K562 (cell line): ENCODE measurements around the gene POLR1B. TPM values are rescaled to one million over a fixed set of nuclear protein-coding genes. Genes with fewer than 3 reads are reported as not detected.

ENCODE experiments used
- ATAC-seq: fragments of 200-7000 bp; cut with Tn5 transposase; 3 replicates; pipeline ENCODE4 v1.9.1; 2020; ENCODE audit warnings: moderate library complexity
- BruUV-seq: library from RNA; stranded (reverse); fragments of 400-500 nt; replicated peaks from 2 replicates; lab custom pipeline; 2021; lab: Mats Ljungman, UMichigan
- CTCF ChIA-PET: fragments of 300-600 bp; formaldehyde crosslinking; extraction: SDS; loops from one replicate; lab custom pipeline; 2021; ENCODE audit warnings: low intra/inter-chr PET ratio; lab: Yijun Ruan, JAX
- POLR2A ChIA-PET: fragments of 300-600, 350-650 bp; sonication (Branson Sonifier 250); formaldehyde crosslinking; extraction: SDS; loops from one replicate; lab custom pipeline; 2021; ENCODE audit warnings: antibody characterized with exemption, inconsistent platforms; lab: Yijun Ruan, JAX
- DNase-seq, 4 experiments: peaks; one replicate each; pipeline versions ENCODE4 v3.0.0 to v3.0.0-alpha.2; 2011 to 2018; ENCODE audit warnings: low spot score in 3 of 4, mixed read lengths in 3 of 4; ENCODE audit errors: extremely low read depth in 1 of 4
- FAIRE-seq: peaks from 2 replicates; lab custom pipeline; 2011; peaks lifted over from hg19 to GRCh38; lab: Jason Lieb, UNC
- H2AFZ ChIP-seq: 2 replicates; pipeline ENCODE4 v1.6.0; 2011; ENCODE audit warnings: low read depth, low read length, control low read depth, inconsistent platforms
- H3K27ac ChIP-seq: fragments of 200-600 bp; 3 replicates; pipeline ENCODE4 v1.8.0; 2011; ENCODE audit warnings: low read depth, mild to moderate bottlenecking, control low read depth, inconsistent platforms, low read length, moderate library complexity, mixed read lengths; ENCODE audit errors: extremely low read depth
- H3K27me3 ChIP-seq, 2 experiments: fragments of 300-600 bp in 1 of 2; 2 replicates in 1 of 2; 3 replicates in 1 of 2; pipeline versions ENCODE4 v1.6.0 to v1.8.0; 2011; ENCODE audit warnings: inconsistent platforms in 2 of 2, low read length in 2 of 2, mild to moderate bottlenecking in 1 of 2, mixed read lengths in 1 of 2, moderate library complexity in 1 of 2; ENCODE audit not compliant: control insufficient read depth in 2 of 2, insufficient read depth in 2 of 2
- H3K36me3 ChIP-seq: fragments of 300-600 bp; 3 replicates; pipeline ENCODE4 v1.8.0; 2011; ENCODE audit warnings: mild to moderate bottlenecking, low read length, inconsistent platforms; ENCODE audit not compliant: control insufficient read depth, insufficient read depth
- H3K4me1 ChIP-seq, 2 experiments: fragments of 200-600 bp in 1 of 2; replicated peaks in 1 of 2; 2 replicates in 1 of 2; 3 replicates in 1 of 2; pipeline versions ENCODE4 v1.5.1 to v1.8.0; 2011; ENCODE audit warnings: inconsistent platforms in 2 of 2, low read length in 2 of 2, mild to moderate bottlenecking in 1 of 2, mixed read lengths in 1 of 2, moderate library complexity in 1 of 2; ENCODE audit not compliant: control insufficient read depth in 2 of 2, insufficient read depth in 2 of 2
- H3K4me2 ChIP-seq: 2 replicates; pipeline ENCODE4 v1.6.1; 2011; ENCODE audit warnings: low read length, control low read depth, inconsistent platforms, mixed read lengths; ENCODE audit not compliant: insufficient read depth
- H3K4me3 ChIP-seq: fragments of 200-600 bp; sonication (generic), shearing (Covaris generic); 2 replicates; pipeline ENCODE4 v1.5.1; 2016; ENCODE audit warnings: control low read depth, inconsistent platforms
- H3K79me2 ChIP-seq: fragments of 200-600 bp; 3 replicates; pipeline ENCODE4 v1.8.0; 2011; ENCODE audit warnings: low read length, inconsistent platforms; ENCODE audit not compliant: control insufficient read depth, insufficient read depth
- H3K9ac ChIP-seq, 2 experiments: 2 replicates each; pipeline versions ENCODE4 v1.6.0 to v1.6.1; 2011; ENCODE audit warnings: low read depth in 2 of 2, low read length in 2 of 2, control low read depth in 1 of 2, inconsistent platforms in 1 of 2, mild to moderate bottlenecking in 1 of 2, mixed read lengths in 1 of 2; ENCODE audit not compliant: insufficient read depth in 1 of 2
- H3K9me1 ChIP-seq: one replicate; pipeline ENCODE4 v1.6.0; 2011; ENCODE audit warnings: inconsistent platforms, mild to moderate bottlenecking, low read length, moderate library complexity; ENCODE audit not compliant: control insufficient read depth, insufficient read depth
- H3K9me3 ChIP-seq: replicated peaks from 2 replicates; pipeline ENCODE4 v1.5.1; 2011; ENCODE audit warnings: low read depth, low read length, inconsistent platforms; ENCODE audit not compliant: control insufficient read depth, insufficient read depth
- H4K20me1 ChIP-seq: replicated peaks from 2 replicates; pipeline ENCODE4 v1.6.1; 2011; ENCODE audit warnings: low read length, inconsistent platforms, mixed read lengths; ENCODE audit not compliant: control insufficient read depth, insufficient read depth
- GMEB1 ChIP-seq: fragments of 250-450 bp; sonication (Bioruptor Pico); IDR thresholded peaks from 2 replicates; pipeline ENCODE4 v1.4.0; 2020; ENCODE audit warnings: mild to moderate bottlenecking
- MEIS2 ChIP-seq: fragments of 450-650 bp; IDR thresholded peaks from 2 replicates; pipeline ENCODE4 v1.6.1; 2014; ENCODE audit warnings: mild to moderate bottlenecking; ENCODE audit not compliant: partially characterized antibody
- MTF1 ChIP-seq: fragments of 250-450 bp; sonication (Bioruptor Pico); IDR thresholded peaks from 2 replicates; pipeline ENCODE4 v1.9.0; 2021; ENCODE audit warnings: moderate library complexity, mild to moderate bottlenecking, inconsistent platforms, borderline replicate concordance
- NCOA2 ChIP-seq, 2 experiments: fragments of 450-650 bp; IDR thresholded peaks; 2 replicates each; pipeline ENCODE4 v1.6.1; 2018; ENCODE audit warnings: mild to moderate bottlenecking in 2 of 2, moderate library complexity in 1 of 2; ENCODE audit not compliant: partially characterized antibody in 2 of 2
- PKNOX1 ChIP-seq: fragments of 450-650 bp; IDR thresholded peaks from 2 replicates; pipeline ENCODE4 v1.6.1; 2016
- PTBP1 ChIP-seq: fragments of 200-400 bp; formaldehyde crosslinking; IDR thresholded peaks from 2 replicates; pipeline ENCODE4 v1.6.1; 2017; ENCODE audit warnings: low read depth, low read length
- SIN3B ChIP-seq: fragments of 450-650 bp; IDR thresholded peaks from 2 replicates; pipeline ENCODE4 v1.6.1; 2017; ENCODE audit warnings: low read depth, mild to moderate bottlenecking, moderate library complexity
- STAG1 ChIP-seq: sonication (generic); formaldehyde crosslinking; IDR thresholded peaks from 2 replicates; pipeline ENCODE4 v1.5.0; 2020; ENCODE audit warnings: missing genetic modification reagents, borderline replicate concordance
- ZNF124 ChIP-seq: sonication (generic); formaldehyde crosslinking; IDR thresholded peaks from 2 replicates; pipeline ENCODE4 v1.8.1; 2022; ENCODE audit warnings: missing genetic modification reagents
- ZNF146 ChIP-seq: IDR thresholded peaks from one replicate; pipeline ENCODE4 v1.6.1; 2018; ENCODE audit warnings: missing compliant biosample characterization; ENCODE audit not compliant: unreplicated experiment
- ZNF699 ChIP-seq: fragments of 250-450 bp; sonication (Bioruptor Pico); IDR thresholded peaks from 2 replicates; pipeline ENCODE4 v1.8.0; 2021; ENCODE audit warnings: mild to moderate bottlenecking, moderate library complexity; ENCODE audit not compliant: insufficient replicate concordance
- ZNF79 ChIP-seq: fragments of 250-450 bp; sonication (Bioruptor Pico); IDR thresholded peaks from 2 replicates; pipeline ENCODE4 v1.4.0; 2020; ENCODE audit warnings: low read depth, mild to moderate bottlenecking, moderate library complexity
- WGBS: fragments of 100-300 bp; shearing (Covaris generic); methylation state at CpG from one replicate; pipeline ENCODE4 v1.1.6; 2016; ENCODE audit warnings: low coverage, mixed read lengths; ENCODE audit not compliant: insufficient coverage; ENCODE audit errors: missing lambda C conversion rate; 5-methylcytosine and 5-hydroxymethylcytosine counted together
- in situ Hi-C: fragments of 300-500 bp; cut with MboI; formaldehyde crosslinking; loops from 4 replicates; pipeline ENCODE4 v1.15.0; 2018; ENCODE audit warnings: inconsistent platforms, mixed read lengths
- intact Hi-C: fragments of 100-400 bp; cut with micrococcal nuclease; formaldehyde crosslinking; loops from 2 replicates; pipeline ENCODE4 v1.14.2; 2022
- polyA plus RNA-seq, 8 experiments: library from polyadenylated mRNA; depleted of rRNA in 4 of 8; stranded (reverse) in 5 of 8; unstranded in 3 of 8; fragments of >200 nt; fragmentation: Nextera tagmentation in 2 of 8; fragmentation: Illumina TruSeq in 1 of 8; extraction: Ambion mirVana in 2 of 8; extraction: Trizol in 1 of 8; gene quantifications; 2 replicates each; pipeline versions ENCODE4 v1.2.1 to v1.2.3, GENCODE V29; 2011 to 2014; ENCODE audit warnings: inconsistent platforms in 1 of 8, missing spikeins in 1 of 8
- total RNA-seq, 7 experiments: library from RNA; depleted of rRNA in 6 of 7; stranded (reverse); fragments of >200 nt in 6 of 7; fragmentation: Illumina TruSeq in 2 of 7; extraction: Trizol in 2 of 7; gene quantifications; 2 replicates each; pipeline versions ENCODE4 v1.2.1 to v1.2.3, GENCODE V29; 2011 to 2021; ENCODE audit warnings: low replicate concordance in 1 of 7
- TF ChIP-seq, protein P1 (sequence below): sonication (generic); formaldehyde crosslinking; IDR thresholded peaks from 2 replicates; pipeline ENCODE4 v1.8.0; 2023; ENCODE audit warnings: missing genetic modification reagents, mild to moderate bottlenecking, borderline replicate concordance

Gene POLR1B
- total and polyA plus RNA-seq, 9 of the 15 experiments (the other 6 are each of a cell fraction or from before 2014, with no cell fraction given): 19.8 to 55.1 (median 40.2) TPM

DNA sequence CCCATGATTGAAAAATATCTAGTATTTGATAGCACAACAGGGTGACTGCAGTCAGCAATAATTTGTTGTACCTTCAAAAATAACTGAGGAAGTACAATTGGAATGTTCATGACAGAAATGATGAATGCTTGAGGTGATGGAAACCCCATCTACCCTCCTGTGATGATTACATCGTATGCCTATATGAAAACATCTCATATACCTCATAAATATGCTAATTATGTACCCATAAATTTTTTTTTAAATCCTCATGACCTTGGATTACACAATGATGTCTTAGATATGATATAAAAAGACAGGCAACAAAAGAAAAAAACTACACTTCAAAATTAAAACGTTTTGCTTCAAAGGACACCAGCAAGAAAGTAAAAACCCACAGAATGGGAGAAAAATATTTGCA lies 1.4 kb upstream of the POLR1B start:
- peak overlapping the region; percentile 77; the same call in 1 of the 2 replicates for H3K4me3 ChIP-seq
- H3K79me2 ChIP-seq: peaks cover 44% of the 10 kb centered on the region
- no peak for DNase-seq
- peaks cover 5 to 15% of the 10 kb centered on the region in 2 experiments; a peak in 4 of 5 replicates for H3K4me1 ChIP-seq
- H3K27ac ChIP-seq: peak overlapping the region; percentile 91
- H3K9ac ChIP-seq: peak overlapping the region in 1 of 2 experiments; percentile 85; a peak in 2 of 4 replicates
- no TSS peak for BruUV-seq
- no peaks in the 10 kb centered on the region; the same call in 1 of the 2 replicates for H4K20me1 ChIP-seq
- intact Hi-C loops (loop anchor here (5.0 kb wide), 1 partner anchor 41 kb away; the partner anchor contains the start of gene CHCHD5), in situ Hi-C loops (no loop called here)
- H3K9me3 ChIP-seq: no peaks in the 10 kb centered on the region
- FAIRE-seq: no peak
- CTCF ChIA-PET: no interaction called here
- ATAC-seq: no peak
- POLR2A ChIA-PET: interaction anchor here (0.8 kb wide), 1 partner anchor 12 kb away, joined by 4 read pairs; no protein-coding TSS in a partner anchor
- H3K4me2 ChIP-seq: peak overlapping the region; percentile 95
- H3K9me1 ChIP-seq: no peaks in the 10 kb centered on the region
- peaks cover 15% of the 10 kb centered on the region; the same call in 2 of the 3 replicates for H3K36me3 ChIP-seq
- 0% methylated on average over 2 of the region's 2 CpGs for WGBS
- H2AFZ ChIP-seq: peak overlapping the region; percentile 100
- H3K27me3 ChIP-seq: no peaks in the 10 kb centered on the region
- TF ChIP-seq MEIS2 (peak; percentile 66), MTF1 (CRISPR knock-in tag) (no peak), ZNF124 (CRISPR knock-in tag) (no peak), ZNF79 (CRISPR knock-in tag) (no peak), PKNOX1 (0 out of 2 replicates have a peak, but pooled peaks have one; percentile 5), PTBP1 (no peak), STAG1 (no peak), ZNF146 (no peak), ZNF699 (CRISPR knock-in tag) (no peak), SIN3B (no peak), GMEB1 (CRISPR knock-in tag) (no peak), NCOA2 (IDR thresholded peaks at IDR 0.05; ENCODE audit: partially characterized antibody in 2 of 2) (no peak)
- TF ChIP-seq, protein P1, sequence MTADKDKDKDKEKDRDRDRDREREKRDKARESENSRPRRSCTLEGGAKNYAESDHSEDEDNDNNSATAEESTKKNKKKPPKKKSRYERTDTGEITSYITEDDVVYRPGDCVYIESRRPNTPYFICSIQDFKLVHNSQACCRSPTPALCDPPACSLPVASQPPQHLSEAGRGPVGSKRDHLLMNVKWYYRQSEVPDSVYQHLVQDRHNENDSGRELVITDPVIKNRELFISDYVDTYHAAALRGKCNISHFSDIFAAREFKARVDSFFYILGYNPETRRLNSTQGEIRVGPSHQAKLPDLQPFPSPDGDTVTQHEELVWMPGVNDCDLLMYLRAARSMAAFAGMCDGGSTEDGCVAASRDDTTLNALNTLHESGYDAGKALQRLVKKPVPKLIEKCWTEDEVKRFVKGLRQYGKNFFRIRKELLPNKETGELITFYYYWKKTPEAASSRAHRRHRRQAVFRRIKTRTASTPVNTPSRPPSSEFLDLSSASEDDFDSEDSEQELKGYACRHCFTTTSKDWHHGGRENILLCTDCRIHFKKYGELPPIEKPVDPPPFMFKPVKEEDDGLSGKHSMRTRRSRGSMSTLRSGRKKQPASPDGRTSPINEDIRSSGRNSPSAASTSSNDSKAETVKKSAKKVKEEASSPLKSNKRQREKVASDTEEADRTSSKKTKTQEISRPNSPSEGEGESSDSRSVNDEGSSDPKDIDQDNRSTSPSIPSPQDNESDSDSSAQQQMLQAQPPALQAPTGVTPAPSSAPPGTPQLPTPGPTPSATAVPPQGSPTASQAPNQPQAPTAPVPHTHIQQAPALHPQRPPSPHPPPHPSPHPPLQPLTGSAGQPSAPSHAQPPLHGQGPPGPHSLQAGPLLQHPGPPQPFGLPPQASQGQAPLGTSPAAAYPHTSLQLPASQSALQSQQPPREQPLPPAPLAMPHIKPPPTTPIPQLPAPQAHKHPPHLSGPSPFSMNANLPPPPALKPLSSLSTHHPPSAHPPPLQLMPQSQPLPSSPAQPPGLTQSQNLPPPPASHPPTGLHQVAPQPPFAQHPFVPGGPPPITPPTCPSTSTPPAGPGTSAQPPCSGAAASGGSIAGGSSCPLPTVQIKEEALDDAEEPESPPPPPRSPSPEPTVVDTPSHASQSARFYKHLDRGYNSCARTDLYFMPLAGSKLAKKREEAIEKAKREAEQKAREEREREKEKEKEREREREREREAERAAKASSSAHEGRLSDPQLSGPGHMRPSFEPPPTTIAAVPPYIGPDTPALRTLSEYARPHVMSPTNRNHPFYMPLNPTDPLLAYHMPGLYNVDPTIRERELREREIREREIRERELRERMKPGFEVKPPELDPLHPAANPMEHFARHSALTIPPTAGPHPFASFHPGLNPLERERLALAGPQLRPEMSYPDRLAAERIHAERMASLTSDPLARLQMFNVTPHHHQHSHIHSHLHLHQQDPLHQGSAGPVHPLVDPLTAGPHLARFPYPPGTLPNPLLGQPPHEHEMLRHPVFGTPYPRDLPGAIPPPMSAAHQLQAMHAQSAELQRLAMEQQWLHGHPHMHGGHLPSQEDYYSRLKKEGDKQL: no peak
